NCI-H187 treated with DMSO at 0.1 percent for 48 hours (cell line): ENCODE results near the gene NME3.
"Not testable (repeated sequence)": the region's sequence is repeated elsewhere in the genome, so short reads cannot be mapped to it uniquely, and the experiment has no call there.

ENCODE experiments used
- DNase-seq: peaks from one replicate; lab custom pipeline; 2025; lab: John Stamatoyannopoulos, UW

Gene NME3

GRCh38 chr16:1747934-1748333, 23.4 kb downstream of the NME3 start:
- DNase-seq: no peak

GRCh38 chr16:1746693-1747195, 24.6 kb downstream of the NME3 start:
- no peak for DNase-seq

- DNase-seq: no peak
Observed at GRCh38 chr16:1745900-1746692, 25.2 kb downstream of the NME3 start.

GRCh38 chr16:1745181-1745899, 26.0 kb downstream of the NME3 start:
- DNase-seq: no peak

GRCh38 chr16:1744338-1744840, 27.0 kb downstream of the NME3 start:
- DNase-seq: no peak

- DNase-seq: no peak
Observed at GRCh38 chr16:1743376-1744337, 27.7 kb downstream of the NME3 start.

GRCh38 chr16:1741553-1742165, 29.7 kb downstream of the NME3 start:
- no peak for DNase-seq

GRCh38 chr16:1740781-1741490, 30.4 kb downstream of the NME3 start:
- DNase-seq: no peak

- no peak for DNase-seq
Observed at GRCh38 chr16:1740234-1740633, 31.1 kb downstream of the NME3 start.

GRCh38 chr16:1734816-1735215, 36.5 kb downstream of the NME3 start:
- DNase-seq: no peak

GRCh38 chr16:1734123-1734522, 37.2 kb downstream of the NME3 start:
- no peak for DNase-seq

GRCh38 chr16:1732551-1732987, 38.8 kb downstream of the NME3 start:
- not testable (repeated sequence) for DNase-seq

GRCh38 chr16:1732071-1732470, 39.3 kb downstream of the NME3 start:
- DNase-seq: no peak

GRCh38 chr16:1731603-1732002, 39.7 kb downstream of the NME3 start:
- DNase-seq: no peak

GRCh38 chr16:1731073-1731472, 40.3 kb downstream of the NME3 start:
- DNase-seq: no peak

GRCh38 chr16:1729445-1729844, 41.9 kb downstream of the NME3 start:
- no peak for DNase-seq

- DNase-seq: no peak
Observed at GRCh38 chr16:1729026-1729425, 42.3 kb downstream of the NME3 start.

- DNase-seq: no peak
Observed at GRCh38 chr16:1727651-1728624, 43.4 kb downstream of the NME3 start.

GRCh38 chr16:1726661-1727502, 44.5 kb downstream of the NME3 start:
- DNase-seq: no peak
